ENCODE data around the gene MNT. TPM values are rescaled to one million over a fixed set of nuclear protein-coding genes. Genes with fewer than 3 reads are reported as not detected.
"Not testable (repeated sequence)": the region's sequence is repeated elsewhere in the genome, so short reads cannot be mapped to it uniquely, and the experiment has no call there.

Gene MNT
- polyA plus RNA-seq, 1 experiment, result 2.2 TPM

DNA sequence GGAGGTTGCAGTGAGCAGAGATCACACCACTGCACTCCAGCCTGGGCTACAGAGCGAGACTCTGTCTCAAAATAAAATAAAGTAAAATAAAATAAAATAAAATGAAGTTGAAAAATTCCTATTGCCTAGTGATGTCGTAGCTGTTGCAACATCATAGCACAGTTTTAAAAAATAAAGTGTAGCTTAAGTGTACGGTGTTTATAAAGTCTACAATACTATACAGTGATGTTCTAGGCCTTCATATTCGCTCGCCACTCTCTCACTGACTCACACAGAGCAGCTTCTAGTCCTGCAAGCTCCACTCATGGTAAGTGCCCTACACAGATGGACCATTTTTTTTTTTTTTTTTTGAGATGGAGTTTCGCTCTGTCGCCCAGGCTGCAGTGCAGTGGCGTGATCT is 43.5 kb upstream of the MNT start:
- DNase-seq (ENCODE audit: low read depth, low spot score), result no peak
- ChIA-PET POLR2A (interaction anchor here (0.7 kb wide), 2 partner anchors 15 to 177 kb away, joined by 5 to 8 read pairs; no protein-coding TSS in a partner anchor), CTCF (no interaction called here)
- H3K27me3 ChIP-seq (ENCODE audit: control insufficient read depth, insufficient read depth, low read length), result no peaks in the 10 kb centered on the region
- H3K9me3 ChIP-seq (ENCODE audit: control insufficient read depth, insufficient read depth, low read length), result no peaks in the 10 kb centered on the region; the same call in 1 of the 2 replicates
- no peak overlapping the region for H3K27ac ChIP-seq (ENCODE audit: low read depth, low read length)
- TF ChIP-seq, protein P1, sequence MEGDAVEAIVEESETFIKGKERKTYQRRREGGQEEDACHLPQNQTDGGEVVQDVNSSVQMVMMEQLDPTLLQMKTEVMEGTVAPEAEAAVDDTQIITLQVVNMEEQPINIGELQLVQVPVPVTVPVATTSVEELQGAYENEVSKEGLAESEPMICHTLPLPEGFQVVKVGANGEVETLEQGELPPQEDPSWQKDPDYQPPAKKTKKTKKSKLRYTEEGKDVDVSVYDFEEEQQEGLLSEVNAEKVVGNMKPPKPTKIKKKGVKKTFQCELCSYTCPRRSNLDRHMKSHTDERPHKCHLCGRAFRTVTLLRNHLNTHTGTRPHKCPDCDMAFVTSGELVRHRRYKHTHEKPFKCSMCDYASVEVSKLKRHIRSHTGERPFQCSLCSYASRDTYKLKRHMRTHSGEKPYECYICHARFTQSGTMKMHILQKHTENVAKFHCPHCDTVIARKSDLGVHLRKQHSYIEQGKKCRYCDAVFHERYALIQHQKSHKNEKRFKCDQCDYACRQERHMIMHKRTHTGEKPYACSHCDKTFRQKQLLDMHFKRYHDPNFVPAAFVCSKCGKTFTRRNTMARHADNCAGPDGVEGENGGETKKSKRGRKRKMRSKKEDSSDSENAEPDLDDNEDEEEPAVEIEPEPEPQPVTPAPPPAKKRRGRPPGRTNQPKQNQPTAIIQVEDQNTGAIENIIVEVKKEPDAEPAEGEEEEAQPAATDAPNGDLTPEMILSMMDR (IDR thresholded peaks at IDR 0.05; ENCODE audit: low read depth, low read length), result no peak
- H3K4me3 ChIP-seq (ENCODE audit: low read depth, low read length), result no peak overlapping the region

DNA sequence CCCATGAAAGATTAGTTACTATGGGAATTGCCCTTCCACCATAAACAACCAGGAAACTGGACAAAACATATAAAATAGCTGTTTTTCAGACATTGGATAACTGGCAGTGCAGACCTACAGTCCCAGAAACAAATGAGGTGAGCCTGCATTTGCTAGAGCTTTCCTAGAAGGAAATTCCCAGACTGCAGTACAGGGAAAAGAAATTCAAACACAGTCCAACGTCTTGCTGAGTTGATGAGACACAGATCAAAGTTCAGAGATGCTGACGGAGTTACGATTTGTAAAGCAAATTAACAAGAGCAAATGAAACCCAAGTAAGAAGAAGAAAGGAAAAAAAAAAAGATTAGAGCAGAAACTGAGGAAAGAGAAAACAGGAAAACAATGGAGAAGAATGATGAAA is 41.3 kb upstream of the MNT start:
- no peak for DNase-seq (ENCODE audit: low read depth, low spot score)
- CTCF ChIA-PET, result interaction anchor here (1.2 kb wide), 1 partner anchor 26 kb away, joined by 4 read pairs; no protein-coding TSS in a partner anchor

DNA sequence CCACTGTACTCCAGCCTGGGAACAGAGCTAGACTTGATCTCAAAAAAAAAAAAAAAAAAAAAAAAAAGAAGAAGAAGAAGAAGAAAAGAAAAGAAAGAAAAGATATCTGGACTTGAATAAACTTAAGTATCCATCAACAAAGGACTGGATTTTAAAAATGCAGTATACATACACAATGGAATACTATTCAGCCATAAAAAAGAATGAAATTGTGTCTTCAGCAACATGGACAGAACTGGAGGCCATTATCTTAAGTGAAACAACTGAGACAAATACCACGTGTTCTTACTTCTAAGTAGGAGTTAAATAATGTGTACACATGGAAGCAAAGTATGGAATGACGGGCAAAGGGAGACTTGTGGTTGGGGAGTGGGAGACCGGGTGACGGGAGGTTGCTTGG is 40.1 kb upstream of the MNT start:
- Histone ChIP-seq H3K9me3 (ENCODE audit: control insufficient read depth, insufficient read depth, low read length) (no peaks in the 10 kb centered on the region), H3K27me3 (ENCODE audit: control insufficient read depth, insufficient read depth, low read length) (no peaks in the 10 kb centered on the region), H3K4me3 (ENCODE audit: low read depth, low read length) (no peak overlapping the region), H3K27ac (ENCODE audit: low read depth, low read length) (no peak overlapping the region)
- TF ChIP-seq, protein P1 (IDR thresholded peaks at IDR 0.05; ENCODE audit: low read depth, low read length), result no peak
- ChIA-PET POLR2A (no interaction called here), CTCF (interaction anchor here (1.1 kb wide), 1 partner anchor 25 kb away, joined by 3 read pairs; no protein-coding TSS in a partner anchor)
- DNase-seq (ENCODE audit: low read depth, low spot score), result no peak

More for the DNA sequence above, 41.3 kb upstream of the MNT start:
- Histone ChIP-seq H3K4me3 (ENCODE audit: low read depth, low read length) (no peak overlapping the region), H3K27me3 (ENCODE audit: control insufficient read depth, insufficient read depth, low read length) (no peaks in the 10 kb centered on the region), H3K27ac (ENCODE audit: low read depth, low read length) (no peak overlapping the region), H3K9me3 (ENCODE audit: control insufficient read depth, insufficient read depth, low read length) (no peaks in the 10 kb centered on the region; the same call in 1 of the 2 replicates)
- POLR2A ChIA-PET, result no interaction called here
- TF ChIP-seq, protein P1 (IDR thresholded peaks at IDR 0.05; ENCODE audit: low read depth, low read length), result no peak

DNA sequence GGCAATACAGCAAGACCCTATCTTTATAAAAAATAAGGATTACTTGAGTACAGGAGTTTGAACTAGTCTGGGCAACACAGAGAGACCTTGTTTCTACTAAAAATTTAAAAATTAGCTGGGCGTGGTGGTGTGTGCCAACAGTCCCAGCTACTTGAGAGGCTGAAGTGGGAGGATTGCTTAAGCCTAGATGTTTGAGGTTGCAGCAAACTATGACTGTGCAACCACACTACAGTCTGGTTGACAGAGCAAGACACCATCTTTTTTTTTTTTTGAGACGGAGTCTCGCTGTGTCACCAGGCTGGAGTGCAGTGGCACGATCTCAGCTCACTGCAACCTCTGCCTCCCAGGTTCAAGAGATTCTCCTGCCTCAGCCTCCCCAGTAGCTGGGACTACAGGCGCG is 39.1 kb upstream of the MNT start:
- not testable (repeated sequence) for H3K4me3 ChIP-seq (ENCODE audit: low read depth, low read length); H3K27me3 ChIP-seq (ENCODE audit: control insufficient read depth, insufficient read depth, low read length); H3K9me3 ChIP-seq (ENCODE audit: control insufficient read depth, insufficient read depth, low read length); H3K27ac ChIP-seq (ENCODE audit: low read depth, low read length); DNase-seq (ENCODE audit: low read depth, low spot score)
- CTCF ChIA-PET, result interaction anchor here (0.6 to 1.1 kb wide), 3 partner anchors 17 to 600 kb away, joined by 3 to 4 read pairs (median 3); no protein-coding TSS in a partner anchor
- POLR2A ChIA-PET, result interaction anchor here (0.6 kb wide), 1 partner anchor 53 kb away, joined by 4 read pairs; no protein-coding TSS in a partner anchor

DNA sequence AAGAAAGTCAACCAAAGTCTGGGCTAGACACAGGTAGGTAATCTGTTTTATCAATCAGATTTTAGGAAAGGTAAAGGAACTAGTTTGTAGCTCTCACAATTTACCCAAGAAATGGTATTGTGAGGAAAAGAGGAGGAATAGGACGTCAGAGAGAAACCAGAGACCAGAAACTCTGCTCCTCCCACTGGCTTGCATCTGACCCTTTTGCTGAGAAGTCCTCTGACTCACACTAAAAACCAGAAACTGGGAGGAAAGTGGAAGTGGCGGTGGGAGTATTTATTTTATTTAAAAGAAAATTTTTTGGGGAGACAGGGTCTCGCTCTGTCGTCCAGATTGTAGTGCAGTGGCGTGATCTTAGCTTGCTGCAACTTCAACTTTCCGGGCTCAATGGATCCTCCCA is 38.0 kb upstream of the MNT start:
- ChIA-PET POLR2A (no interaction called here), CTCF (interaction anchor here (1.0 kb wide), 1 partner anchor 23 kb away, joined by 4 read pairs; no protein-coding TSS in a partner anchor)
- TF ChIP-seq, protein P1 (IDR thresholded peaks at IDR 0.05; ENCODE audit: low read depth, low read length), result no peak

More for the DNA sequence above, 38.0 kb upstream of the MNT start:
- Histone ChIP-seq H3K4me3 (ENCODE audit: low read depth, low read length) (no peak overlapping the region), H3K9me3 (ENCODE audit: control insufficient read depth, insufficient read depth, low read length) (no peaks in the 10 kb centered on the region), H3K27ac (ENCODE audit: low read depth, low read length) (peak overlapping the region; percentile 83), H3K27me3 (ENCODE audit: control insufficient read depth, insufficient read depth, low read length) (no peaks in the 10 kb centered on the region)
- DNase-seq (ENCODE audit: low read depth, low spot score), result no peak

Data from AG04450 (cell line).